NT2/D1 (cell line): ENCODE measurements around the gene CNR2.
"Not testable (repeated sequence)": the region's sequence is repeated elsewhere in the genome, so short reads cannot be mapped to it uniquely, and the experiment has no call there.

ENCODE experiments used
- DNase-seq: peaks from one replicate; pipeline ENCODE4 v3.0.0-alpha.2; 2011; ENCODE audit warnings: low read depth, low spot score
- H3K27me3 ChIP-seq: 2 replicates; pipeline ENCODE4 v1.6.0; 2011; ENCODE audit warnings: mild to moderate bottlenecking; ENCODE audit not compliant: insufficient read length, insufficient read depth
- H3K36me3 ChIP-seq: 2 replicates; pipeline ENCODE4 v1.6.1; 2011; ENCODE audit warnings: mild to moderate bottlenecking, low read length, mixed read lengths; ENCODE audit not compliant: insufficient read depth, insufficient read length
- H3K4me1 ChIP-seq: 2 replicates; pipeline ENCODE4 v1.5.1; 2011; ENCODE audit not compliant: insufficient read depth, insufficient read length
- H3K4me3 ChIP-seq: 2 replicates; pipeline ENCODE4 v1.5.1; 2011; ENCODE audit warnings: low read depth; ENCODE audit not compliant: insufficient read length
- H3K9ac ChIP-seq: 2 replicates; pipeline ENCODE4 v1.6.0; 2011; ENCODE audit warnings: low read depth; ENCODE audit not compliant: insufficient read length
- H3K9me3 ChIP-seq: 2 replicates; pipeline ENCODE4 v1.5.1; 2011; ENCODE audit warnings: mild to moderate bottlenecking, low read length; ENCODE audit not compliant: insufficient read depth
- SUZ12 ChIP-seq: IDR thresholded peaks from 2 replicates; pipeline ENCODE4 v1.6.1; 2011; ENCODE audit not compliant: insufficient read length, insufficient read depth; ENCODE audit errors: extremely low read depth
- YY1 ChIP-seq: IDR thresholded peaks from 2 replicates; pipeline ENCODE4 v1.6.1; 2011; ENCODE audit not compliant: insufficient read length, insufficient read depth
- ZNF274 ChIP-seq: IDR thresholded peaks from 2 replicates; pipeline ENCODE4 v1.6.1; 2011; ENCODE audit warnings: mild to moderate bottlenecking, low read depth, low read length

The CNR2 gene

DNA sequence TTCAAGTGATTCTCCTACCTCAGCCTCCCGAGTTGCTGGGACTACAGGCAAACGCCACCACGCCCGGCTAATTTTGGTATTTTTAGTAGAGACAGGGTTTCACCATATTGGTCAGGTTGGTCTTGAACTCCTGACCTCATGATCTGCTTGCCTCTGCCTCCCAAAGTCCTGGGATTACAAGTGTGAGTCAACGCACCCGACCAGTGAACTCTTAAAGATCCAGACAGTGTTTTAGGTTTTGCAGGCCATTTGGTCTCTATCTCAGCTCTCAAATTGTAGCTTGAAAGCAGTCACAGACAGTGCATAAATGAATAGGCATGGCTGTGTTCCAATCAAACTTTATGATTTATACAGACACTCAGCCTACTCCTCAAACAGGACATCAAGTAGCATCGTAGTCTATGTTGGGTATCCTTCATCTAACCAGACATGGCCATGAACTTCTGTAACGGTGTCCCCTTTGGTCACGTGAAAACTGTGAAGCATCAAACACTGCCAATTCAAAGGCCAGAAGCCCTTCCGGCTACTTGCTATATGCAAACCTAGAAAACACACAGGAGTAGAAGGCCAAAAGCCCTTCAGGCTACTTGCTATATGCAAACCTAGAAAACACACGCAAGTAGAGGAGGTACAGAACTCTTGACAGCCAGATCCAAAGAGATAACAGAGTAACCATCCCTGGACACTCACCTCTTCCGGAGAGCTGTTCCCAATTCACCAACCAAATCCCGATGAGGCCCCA, 48.2 kb downstream of the CNR2 start:
- no peak for TF ChIP-seq YY1
- no peak for TF ChIP-seq ZNF274
- no peak for TF ChIP-seq SUZ12
- DNase-seq: no peak
- Histone ChIP-seq H3K4me3 (no peak overlapping the region), H3K4me1 (no peaks in the 10 kb centered on the region), H3K9ac (no peak overlapping the region), H3K27me3 (peaks cover 42% of the 10 kb centered on the region), H3K36me3 (no peaks in the 10 kb centered on the region), H3K9me3 (no peaks in the 10 kb centered on the region)

DNA sequence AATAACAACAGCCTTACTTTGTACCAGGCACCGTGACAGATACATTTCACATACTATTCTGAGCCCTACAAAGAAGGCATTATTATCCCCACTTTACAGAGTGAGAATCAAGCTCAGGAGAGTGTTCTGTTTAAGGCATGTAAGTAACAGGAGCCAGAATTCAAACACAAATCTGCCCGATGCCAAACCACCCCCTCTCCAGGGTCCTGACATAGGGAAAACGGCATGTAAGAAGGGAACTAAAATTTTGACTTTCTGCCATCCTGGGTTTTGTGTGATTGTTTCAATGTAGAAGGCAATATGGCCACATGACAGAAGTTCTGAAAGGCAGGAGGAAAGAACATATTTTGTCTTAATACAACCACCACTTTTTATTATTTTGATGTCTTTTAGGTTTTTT, 50.5 kb downstream of the CNR2 start:
- no peak for TF ChIP-seq YY1
- TF ChIP-seq SUZ12: no peak
- TF ChIP-seq ZNF274: no peak
- no peak for DNase-seq
- no peaks in the 10 kb centered on the region for H3K4me1 ChIP-seq
- H3K4me3 ChIP-seq: no peak overlapping the region
- no peaks in the 10 kb centered on the region for H3K9me3 ChIP-seq
- H3K9ac ChIP-seq: no peak overlapping the region
- H3K36me3 ChIP-seq: no peaks in the 10 kb centered on the region
- peaks cover 22% of the 10 kb centered on the region for H3K27me3 ChIP-seq

DNA sequence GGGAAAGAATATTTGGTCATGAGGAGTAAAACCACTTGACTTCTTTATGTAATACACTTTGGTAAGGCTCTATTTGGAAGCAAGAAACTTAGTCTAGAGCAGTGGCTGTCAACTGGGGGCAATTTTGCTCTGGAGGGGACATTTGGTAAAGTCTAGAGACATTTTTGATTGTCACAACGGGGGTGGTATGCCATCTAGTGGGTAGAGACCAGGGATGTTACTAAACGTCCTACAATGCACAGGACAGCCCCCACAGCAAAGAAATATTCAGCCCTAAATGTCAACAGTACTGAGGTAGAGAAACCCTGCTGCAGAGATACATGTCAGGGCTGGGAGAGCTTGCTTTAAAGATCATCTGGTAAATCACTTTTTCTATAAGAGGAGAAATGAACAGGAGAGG, 58.6 kb downstream of the CNR2 start:
- Histone ChIP-seq H3K27me3 (no peaks in the 10 kb centered on the region), H3K4me1 (no peaks in the 10 kb centered on the region), H3K9me3 (peaks cover 13% of the 10 kb centered on the region; the same call in 1 of the 2 replicates), H3K36me3 (no peaks in the 10 kb centered on the region), H3K4me3 (no peak overlapping the region), H3K9ac (no peak overlapping the region)
- TF ChIP-seq SUZ12 (no peak), ZNF274 (no peak), YY1 (no peak)
- no peak for DNase-seq

DNA sequence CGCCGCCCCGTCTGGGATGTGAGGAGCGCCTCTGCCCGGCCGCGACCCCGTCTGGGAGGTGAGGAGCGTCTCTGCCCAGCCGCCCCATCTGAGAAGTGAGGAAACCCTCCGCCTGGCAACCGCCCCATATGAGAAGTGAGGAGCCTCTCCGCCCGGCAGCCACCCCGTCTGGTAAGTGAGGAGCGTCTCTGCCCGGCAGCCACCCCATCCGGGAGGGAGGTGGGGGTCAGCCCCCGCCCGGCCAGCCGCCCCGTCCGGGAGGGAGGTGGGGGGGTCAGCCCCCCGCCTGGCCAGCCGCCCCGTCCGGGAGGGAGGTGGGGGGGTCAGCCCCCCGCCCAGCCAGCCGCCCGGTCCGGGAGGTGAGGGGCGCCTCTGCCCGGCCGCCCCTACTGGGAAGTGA, 60.0 kb downstream of the CNR2 start:
- not testable (repeated sequence) for H3K4me1 ChIP-seq, H3K27me3 ChIP-seq, DNase-seq, H3K4me3 ChIP-seq, H3K9ac ChIP-seq, H3K36me3 ChIP-seq
- H3K9me3 ChIP-seq: peaks cover 13% of the 10 kb centered on the region; the same call in 1 of the 2 replicates

DNA sequence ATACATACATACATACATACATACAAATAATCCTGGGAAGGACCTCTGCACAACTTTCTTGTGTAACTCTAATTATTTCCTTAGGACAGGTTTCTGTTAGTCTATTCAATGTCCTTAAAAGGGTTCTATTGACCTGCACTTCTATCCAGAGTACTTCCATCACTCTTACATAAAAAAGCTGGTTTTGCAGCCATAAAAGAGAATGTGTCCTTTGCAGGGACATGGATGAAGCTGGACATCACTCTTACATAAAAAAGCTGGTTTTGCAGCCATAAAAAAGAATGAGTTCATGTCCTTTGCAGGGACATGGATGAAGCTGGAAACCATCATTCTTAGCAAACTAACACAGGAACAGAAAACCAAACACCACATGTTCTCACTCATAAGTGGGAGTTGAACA, 61.8 kb downstream of the CNR2 start:
- H3K9ac ChIP-seq, H3K4me3 ChIP-seq, H3K4me1 ChIP-seq, H3K27me3 ChIP-seq, DNase-seq, H3K36me3 ChIP-seq: not testable (repeated sequence)
- H3K9me3 ChIP-seq: peaks cover 23% of the 10 kb centered on the region; the same call in 1 of the 2 replicates

DNA sequence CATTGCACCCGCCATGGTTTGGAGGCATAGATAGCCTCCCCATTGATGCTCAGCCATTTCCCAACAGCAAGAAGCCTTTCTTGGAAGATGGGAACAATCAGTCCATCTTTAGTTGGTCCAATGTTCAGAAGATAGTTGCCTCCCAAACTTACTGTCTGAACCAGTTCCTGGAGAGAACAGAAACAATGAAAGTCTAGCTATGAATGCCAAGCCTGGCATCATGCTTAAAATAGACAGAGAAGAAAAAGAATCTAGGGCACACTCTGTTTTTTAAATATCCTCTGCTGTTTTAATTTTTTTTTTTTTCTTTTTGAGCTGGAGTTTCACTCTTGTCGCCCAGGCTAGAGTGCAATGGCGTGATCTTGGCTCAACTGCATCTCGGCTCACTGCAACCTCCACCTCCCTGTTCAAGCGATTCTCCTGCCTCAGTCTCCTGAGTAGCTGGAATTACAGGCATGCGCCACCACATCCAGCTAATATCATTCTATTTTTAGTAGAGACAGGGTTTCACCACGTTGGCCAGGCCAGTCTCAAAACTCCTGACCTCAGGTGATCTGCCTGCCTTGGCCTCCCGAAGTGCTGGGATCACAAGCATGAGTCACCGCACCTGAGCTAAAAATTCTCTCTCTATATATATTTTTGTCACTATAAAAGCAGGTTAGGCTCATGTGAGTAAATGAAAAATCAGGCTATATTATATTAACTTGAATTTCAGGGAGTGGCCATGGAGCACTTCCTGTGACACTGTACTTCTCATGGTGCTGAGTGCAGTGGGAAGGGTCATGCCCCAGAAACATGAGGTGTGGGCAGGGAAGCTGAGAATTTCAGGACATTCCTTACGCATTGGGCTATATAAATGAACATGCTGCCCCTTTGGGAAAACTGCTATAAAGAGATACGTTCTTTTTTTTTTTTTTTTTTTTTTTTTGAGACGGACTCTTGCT, 64.2 kb downstream of the CNR2 start:
- Histone ChIP-seq H3K4me1 (no peaks in the 10 kb centered on the region), H3K9ac (no peak overlapping the region), H3K27me3 (no peaks in the 10 kb centered on the region), H3K36me3 (no peaks in the 10 kb centered on the region), H3K9me3 (peaks cover 20% of the 10 kb centered on the region; the same call in 1 of the 2 replicates), H3K4me3 (no peak overlapping the region)
- TF ChIP-seq SUZ12: no peak
- no peak for TF ChIP-seq YY1
- TF ChIP-seq ZNF274: no peak
- no peak for DNase-seq

DNA sequence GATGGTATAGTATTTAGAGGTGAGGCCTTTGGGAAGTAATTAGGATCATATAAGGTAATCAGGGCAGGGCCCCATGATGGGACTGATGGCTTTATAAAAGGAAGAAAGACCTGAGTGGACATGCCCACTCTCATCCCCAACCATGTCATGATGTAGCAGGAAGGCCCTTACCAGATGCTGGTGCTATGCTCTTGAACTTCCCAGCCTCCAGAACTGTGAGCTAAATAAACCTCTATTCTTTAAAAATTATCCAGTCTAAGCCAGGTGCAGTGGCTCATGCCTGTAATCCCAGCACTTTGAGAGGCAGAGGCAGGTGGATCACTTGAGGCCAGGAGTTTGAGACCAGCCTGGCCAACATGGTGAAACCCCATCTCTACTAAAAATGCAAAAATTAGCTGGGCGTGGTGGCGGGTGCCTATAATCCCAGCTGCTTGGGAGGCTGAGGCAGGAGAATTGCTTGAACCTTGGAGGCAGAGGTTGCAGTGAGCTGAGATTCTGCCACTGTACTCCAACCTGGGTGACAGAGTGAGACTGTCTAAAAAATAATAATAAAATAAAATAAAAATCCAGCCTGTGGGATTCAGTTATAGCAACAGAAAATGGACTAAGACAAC, 65.6 kb downstream of the CNR2 start:
- not testable (repeated sequence) for H3K27me3 ChIP-seq, H3K9ac ChIP-seq, H3K4me1 ChIP-seq, DNase-seq, H3K4me3 ChIP-seq, H3K36me3 ChIP-seq
- peaks cover 20% of the 10 kb centered on the region; the same call in 1 of the 2 replicates for H3K9me3 ChIP-seq
